Measurements from ENCODE around the gene GMDS. TPM values are rescaled to one million over a fixed set of nuclear protein-coding genes. Genes with fewer than 3 reads are reported as not detected.

Gene GMDS
- total RNA-seq, 1 experiment from 2014 or later = 35.0 TPM

DNA sequence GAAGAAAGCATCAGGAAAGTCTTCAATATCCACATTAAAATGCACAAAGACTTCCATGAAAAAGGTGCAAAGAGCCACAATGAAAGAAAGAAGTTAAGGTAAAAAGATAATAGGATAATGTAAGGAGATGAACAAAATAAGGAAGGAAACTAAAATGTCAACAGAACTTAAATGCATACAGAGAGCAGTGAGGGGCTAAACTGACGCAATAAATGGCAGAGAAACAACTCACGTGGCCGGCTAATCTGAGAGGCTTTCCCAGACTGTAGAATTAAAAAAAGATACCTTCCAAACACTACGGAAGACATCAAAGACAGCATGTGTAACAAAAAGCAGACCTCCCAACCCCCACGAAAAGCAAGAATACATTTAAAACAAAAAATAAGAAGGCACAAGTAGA lies 73.7 kb downstream of the GMDS start (continued):
- TF ChIP-seq ZNF532 (CRISPR knock-in tag; IDR thresholded peaks at IDR 0.05; ENCODE audit: borderline replicate concordance) = no peak
- no peak for TF ChIP-seq HMGXB4 (CRISPR knock-in tag; IDR thresholded peaks at IDR 0.05)
- TF ChIP-seq ZNF219 (CRISPR knock-in tag; IDR thresholded peaks at IDR 0.05; ENCODE audit: borderline replicate concordance) = no peak
- TF ChIP-seq, protein P1, sequence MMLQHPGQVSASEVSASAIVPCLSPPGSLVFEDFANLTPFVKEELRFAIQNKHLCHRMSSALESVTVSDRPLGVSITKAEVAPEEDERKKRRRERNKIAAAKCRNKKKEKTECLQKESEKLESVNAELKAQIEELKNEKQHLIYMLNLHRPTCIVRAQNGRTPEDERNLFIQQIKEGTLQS (CRISPR knock-in tag; conservative IDR thresholded peaks at IDR 0.05) = no peak
- no peak for TF ChIP-seq MXD4 (CRISPR knock-in tag; IDR thresholded peaks at IDR 0.05; ENCODE audit: borderline replicate concordance)
- TF ChIP-seq ZBTB21 (CRISPR knock-in tag; IDR thresholded peaks at IDR 0.05; ENCODE audit: borderline replicate concordance) = no peak

GRCh38 chr6:2168480-2168879 lies 76.9 kb downstream of the GMDS start:
- peaks cover 6% of the 10 kb centered on the region for H3K36me3 Mint-ChIP-seq
- peaks cover 7% of the 10 kb centered on the region; the same call in 1 of the 2 replicates for H3K9me3 Mint-ChIP-seq
- DNase-seq (ENCODE audit: low spot score) (no peak), ATAC-seq (no peak)
- ChIA-PET CTCF (no interaction called here), POLR2A (no interaction called here)
- H3K27ac Mint-ChIP-seq = no peak overlapping the region
- H3K4me3 Mint-ChIP-seq = no peak overlapping the region
- no peaks in the 10 kb centered on the region for H3K27me3 Mint-ChIP-seq (ENCODE audit: low read depth)
- TF ChIP-seq, protein P2, sequence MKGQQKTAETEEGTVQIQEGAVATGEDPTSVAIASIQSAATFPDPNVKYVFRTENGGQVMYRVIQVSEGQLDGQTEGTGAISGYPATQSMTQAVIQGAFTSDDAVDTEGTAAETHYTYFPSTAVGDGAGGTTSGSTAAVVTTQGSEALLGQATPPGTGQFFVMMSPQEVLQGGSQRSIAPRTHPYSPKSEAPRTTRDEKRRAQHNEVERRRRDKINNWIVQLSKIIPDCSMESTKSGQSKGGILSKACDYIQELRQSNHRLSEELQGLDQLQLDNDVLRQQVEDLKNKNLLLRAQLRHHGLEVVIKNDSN (CRISPR knock-in tag; IDR thresholded peaks at IDR 0.05) = no peak
- TF ChIP-seq, protein P3, sequence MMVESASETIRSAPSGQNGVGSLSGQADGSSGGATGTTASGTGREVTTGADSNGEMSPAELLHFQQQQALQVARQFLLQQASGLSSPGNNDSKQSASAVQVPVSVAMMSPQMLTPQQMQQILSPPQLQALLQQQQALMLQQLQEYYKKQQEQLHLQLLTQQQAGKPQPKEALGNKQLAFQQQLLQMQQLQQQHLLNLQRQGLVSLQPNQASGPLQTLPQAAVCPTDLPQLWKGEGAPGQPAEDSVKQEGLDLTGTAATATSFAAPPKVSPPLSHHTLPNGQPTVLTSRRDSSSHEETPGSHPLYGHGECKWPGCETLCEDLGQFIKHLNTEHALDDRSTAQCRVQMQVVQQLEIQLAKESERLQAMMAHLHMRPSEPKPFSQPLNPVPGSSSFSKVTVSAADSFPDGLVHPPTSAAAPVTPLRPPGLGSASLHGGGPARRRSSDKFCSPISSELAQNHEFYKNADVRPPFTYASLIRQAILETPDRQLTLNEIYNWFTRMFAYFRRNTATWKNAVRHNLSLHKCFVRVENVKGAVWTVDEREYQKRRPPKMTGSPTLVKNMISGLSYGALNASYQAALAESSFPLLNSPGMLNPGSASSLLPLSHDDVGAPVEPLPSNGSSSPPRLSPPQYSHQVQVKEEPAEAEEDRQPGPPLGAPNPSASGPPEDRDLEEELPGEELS (CRISPR knock-in tag; IDR thresholded peaks at IDR 0.05) = no peak
- TF ChIP-seq MXD4 (CRISPR knock-in tag; IDR thresholded peaks at IDR 0.05; ENCODE audit: borderline replicate concordance) (no peak), TEAD1 (CRISPR knock-in tag; IDR thresholded peaks at IDR 0.05) (no peak), GRHL2 (CRISPR knock-in tag; IDR thresholded peaks at IDR 0.05; ENCODE audit: insufficient replicate concordance, severe bottlenecking) (no peak), ZBTB21 (CRISPR knock-in tag; IDR thresholded peaks at IDR 0.05; ENCODE audit: borderline replicate concordance) (no peak)
- TF ChIP-seq, protein P4, sequence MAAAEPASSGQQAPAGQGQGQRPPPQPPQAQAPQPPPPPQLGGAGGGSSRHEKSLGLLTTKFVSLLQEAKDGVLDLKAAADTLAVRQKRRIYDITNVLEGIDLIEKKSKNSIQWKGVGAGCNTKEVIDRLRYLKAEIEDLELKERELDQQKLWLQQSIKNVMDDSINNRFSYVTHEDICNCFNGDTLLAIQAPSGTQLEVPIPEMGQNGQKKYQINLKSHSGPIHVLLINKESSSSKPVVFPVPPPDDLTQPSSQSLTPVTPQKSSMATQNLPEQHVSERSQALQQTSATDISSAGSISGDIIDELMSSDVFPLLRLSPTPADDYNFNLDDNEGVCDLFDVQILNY (CRISPR knock-in tag; IDR thresholded peaks at IDR 0.05) = no peak
- H3K4me1 Mint-ChIP-seq = peaks cover 27% of the 10 kb centered on the region

GRCh38 chr6:2166717-2167116 lies 78.7 kb downstream of the GMDS start:
- POLR2A ChIA-PET = no interaction called here
- H3K4me1 Mint-ChIP-seq = peaks cover 25% of the 10 kb centered on the region
- no peaks in the 10 kb centered on the region for H3K27me3 Mint-ChIP-seq (ENCODE audit: low read depth)
- CTCF ChIA-PET = interaction anchor here (0.6 to 1.1 kb wide), 2 partner anchors 30 to 467 kb away, joined by 3 read pairs; no protein-coding TSS in a partner anchor
- H3K27ac Mint-ChIP-seq = no peak overlapping the region
- no peak overlapping the region for H3K4me3 Mint-ChIP-seq
- peaks cover 12% of the 10 kb centered on the region; the same call in 1 of the 2 replicates for H3K9me3 Mint-ChIP-seq
- no peak for DNase-seq (ENCODE audit: low spot score)
- peaks cover 10% of the 10 kb centered on the region for H3K36me3 Mint-ChIP-seq
- ATAC-seq = no peak
- TF ChIP-seq, protein P1 (CRISPR knock-in tag; conservative IDR thresholded peaks at IDR 0.05) = no peak
- TF ChIP-seq MAX (CRISPR knock-in tag; IDR thresholded peaks at IDR 0.05) (no peak), FOXJ3 (CRISPR knock-in tag; IDR thresholded peaks at IDR 0.05; ENCODE audit: borderline replicate concordance) (no peak), IRF2 (CRISPR knock-in tag; IDR thresholded peaks at IDR 0.05; ENCODE audit: borderline replicate concordance, low read depth) (no peak), ZNF396 (CRISPR knock-in tag; IDR thresholded peaks at IDR 0.05; ENCODE audit: borderline replicate concordance) (no peak), IRF1 (CRISPR knock-in tag; IDR thresholded peaks at IDR 0.05) (no peak), ZNF671 (CRISPR knock-in tag; IDR thresholded peaks at IDR 0.05) (no peak), OVOL2 (CRISPR knock-in tag; IDR thresholded peaks at IDR 0.05; ENCODE audit: borderline replicate concordance) (no peak), JUN (CRISPR knock-in tag; IDR thresholded peaks at IDR 0.05) (no peak)

Data from WTC11 (cell line).